Liver (tissue), 3 donors: ENCODE measurements around the gene ANKRD9.

Experiments used
- ATF3 ChIP-seq: IDR thresholded peaks from 2 replicates; pipeline ENCODE4 v1.6.1; 2016; ENCODE audit warnings: antibody characterized with exemption
- CTCF ChIP-seq: fragments of 150-350 bp; IDR thresholded peaks from 2 replicates; pipeline ENCODE4 v1.5.1; 2017; ENCODE audit warnings: improper control_type of control experiment, low read depth, low read length; ENCODE audit not compliant: missing input control
- EGR1 ChIP-seq, 2 donors: IDR thresholded peaks; 2 replicates each; pipeline ENCODE4 v1.6.1; 2016 to 2018; ENCODE audit warnings: antibody characterized with exemption in 2 of 2, low read depth in 2 of 2
- JUND ChIP-seq, 2 donors: IDR thresholded peaks; 2 replicates each; pipeline ENCODE4 v1.6.1; 2016; ENCODE audit warnings: antibody characterized with exemption in 2 of 2
- RAD21 ChIP-seq, 2 donors: IDR thresholded peaks; 2 replicates each; pipeline ENCODE4 v1.6.1; 2016; ENCODE audit warnings: antibody characterized with exemption in 2 of 2, mild to moderate bottlenecking in 2 of 2
- SP1 ChIP-seq: IDR thresholded peaks from 2 replicates; pipeline ENCODE4 v1.6.1; 2018; ENCODE audit warnings: antibody characterized with exemption, mild to moderate bottlenecking
- TAF1 ChIP-seq: conservative IDR thresholded peaks from 2 replicates; pipeline ENCODE4 v1.6.1; 2016; ENCODE audit warnings: antibody characterized with exemption, mild to moderate bottlenecking
- YY1 ChIP-seq: IDR thresholded peaks from 2 replicates; pipeline ENCODE4 v1.6.1; 2016; ENCODE audit warnings: antibody characterized with exemption, mild to moderate bottlenecking
- donor health status: healthy.
- donor health status: healthy.

- TF ChIP-seq CTCF: no peak
- TF ChIP-seq TAF1: no peak
- no peak for TF ChIP-seq ATF3
- no peak for TF ChIP-seq JUND (IDR thresholded peaks at IDR 0.05)
- no peak for TF ChIP-seq EGR1 (IDR thresholded peaks at IDR 0.05; ENCODE audit: low read depth in 2 of 2)
- no peak for TF ChIP-seq SP1
- no peak for TF ChIP-seq YY1
- no peak for TF ChIP-seq RAD21 (IDR thresholded peaks at IDR 0.05)
Measured at GRCh38 chr14:102505000-102505619, 4.5 kb downstream of the ANKRD9 start.
